H1 (cell line): ENCODE results near the gene C22orf39. TPM values are rescaled to one million over a fixed set of nuclear protein-coding genes. Genes with fewer than 3 reads are reported as not detected.

Experiments
- CTCF ChIA-PET: fragments of 300-600 bp; sonication (Branson Sonifier 250); formaldehyde crosslinking; loops from one replicate; lab custom pipeline; 2021; ENCODE audit not compliant: partially characterized antibody; lab: Charles Lee
- POLR2A ChIA-PET: fragments of 300-600 bp; sonication (Branson Sonifier 250); formaldehyde crosslinking; loops from one replicate; lab custom pipeline; 2021; ENCODE audit warnings: inconsistent platforms; ENCODE audit not compliant: partially characterized antibody; lab: Charles Lee
- DNase-seq, 2 experiments: peaks; one replicate each; pipeline versions ENCODE4 v3.0.0 to v3.0.0-alpha.2; 2010 to 2022; ENCODE audit warnings: low spot score in 2 of 2, low read depth in 1 of 2, mixed read lengths in 1 of 2
- FAIRE-seq: peaks from 2 replicates; lab custom pipeline; 2011; peaks lifted over from hg19 to GRCh38; lab: Jason Lieb, UNC
- H2AFZ ChIP-seq: 2 replicates; pipeline ENCODE4 v1.8.1; 2012; ENCODE audit warnings: low read length, inconsistent platforms
- H2AK5ac ChIP-seq: 2 replicates; pipeline ENCODE4 v1.6.1; 2013; ENCODE audit warnings: low read depth, low read length
- H2BK120ac ChIP-seq: replicated peaks from 2 replicates; pipeline ENCODE3; 2013; ENCODE audit warnings: low read depth, low read length, inconsistent platforms
- H2BK12ac ChIP-seq: 2 replicates; pipeline ENCODE4 v1.6.1; 2013; ENCODE audit warnings: low read depth, low read length
- H2BK15ac ChIP-seq: 2 replicates; pipeline ENCODE4 v1.6.1; 2013; ENCODE audit warnings: low read length
- H2BK20ac ChIP-seq: 2 replicates; pipeline ENCODE4 v1.6.1; 2013; ENCODE audit warnings: low read length
- H2BK5ac ChIP-seq: 2 replicates; pipeline ENCODE4 v1.6.1; 2013; ENCODE audit warnings: low read depth, low read length
- H3K14ac ChIP-seq: 2 replicates; pipeline ENCODE4 v1.6.1; 2013; ENCODE audit warnings: inconsistent platforms; ENCODE audit not compliant: insufficient read length
- H3K18ac ChIP-seq: 2 replicates; pipeline ENCODE4 v1.6.1; 2013; ENCODE audit warnings: low read length; ENCODE audit errors: extremely low read depth
- H3K23ac ChIP-seq: 2 replicates; pipeline ENCODE4 v1.6.1; 2013; ENCODE audit warnings: inconsistent platforms; ENCODE audit not compliant: insufficient read length
- H3K23me2 ChIP-seq: 2 replicates; pipeline ENCODE4 v1.6.1; 2013; ENCODE audit warnings: low read depth, low read length
- H3K27ac ChIP-seq: 2 replicates; pipeline ENCODE4 v1.6.1; 2011; ENCODE audit warnings: low read depth, low read length, inconsistent platforms
- H3K27me3 ChIP-seq, 4 experiments: replicated peaks in 1 of 4; 1 replicate in 1 of 4; 2 replicates in 3 of 4; pipeline versions ENCODE4 v1.6.1 to v1.8.1; 2011 to 2013; ENCODE audit warnings: low read length in 3 of 4, mild to moderate bottlenecking in 3 of 4, inconsistent platforms in 2 of 4, mixed read lengths in 2 of 4, moderate library complexity in 1 of 4; ENCODE audit not compliant: control insufficient read depth in 3 of 4, insufficient read depth in 3 of 4; ENCODE audit errors: extremely low read depth in 1 of 4
- H3K36me3 ChIP-seq, 4 experiments: 2 replicates each; pipeline versions ENCODE4 v1.6.1 to v1.8.1; 2011 to 2013; ENCODE audit warnings: mild to moderate bottlenecking in 4 of 4, low read length in 3 of 4, moderate library complexity in 2 of 4, control low read depth in 1 of 4, inconsistent platforms in 1 of 4; ENCODE audit not compliant: insufficient read depth in 4 of 4, control insufficient read depth in 2 of 4
- H3K4ac ChIP-seq: replicated peaks from 2 replicates; pipeline ENCODE3; 2013; ENCODE audit warnings: low read length, low read depth, mixed read lengths, inconsistent platforms; ENCODE audit not compliant: insufficient read length
- H3K4me1 ChIP-seq, 4 experiments: replicated peaks in 1 of 4; 1 replicate in 1 of 4; 2 replicates in 3 of 4; pipeline versions ENCODE4 v1.6.1 to v1.8.1; 2011 to 2013; ENCODE audit warnings: low read length in 3 of 4, inconsistent platforms in 2 of 4, mixed read lengths in 1 of 4; ENCODE audit not compliant: insufficient read depth in 4 of 4, control insufficient read depth in 3 of 4
- H3K4me2 ChIP-seq, 2 experiments: 2 replicates each; pipeline versions ENCODE4 v1.6.1 to v1.8.1; 2011 to 2013; ENCODE audit warnings: low read depth in 2 of 2, low read length in 2 of 2, control low read depth in 1 of 2, inconsistent platforms in 1 of 2, mild to moderate bottlenecking in 1 of 2; ENCODE audit not compliant: insufficient read depth in 1 of 2
- H3K4me3 ChIP-seq, 4 experiments: fragments of 200-600, 300-600 bp in 1 of 4; sonication (generic), shearing (Covaris generic), sonication (Bioruptor Twin) in 1 of 4; 2 replicates each; pipeline versions ENCODE4 v1.5.1 to v1.8.1; 2011 to 2016; ENCODE audit warnings: low read length in 4 of 4, low read depth in 3 of 4, control low read depth in 2 of 4, inconsistent platforms in 2 of 4, mild to moderate bottlenecking in 2 of 4, mixed read lengths in 1 of 4, moderate library complexity in 1 of 4; ENCODE audit not compliant: insufficient read depth in 2 of 4; ENCODE audit errors: extremely low read depth in 1 of 4
- H3K56ac ChIP-seq: replicated peaks from 2 replicates; pipeline ENCODE3; 2013; ENCODE audit warnings: low read depth, mild to moderate bottlenecking, mixed read lengths, low read length, inconsistent platforms; ENCODE audit not compliant: insufficient read length
- H3K79me1 ChIP-seq: 2 replicates; pipeline ENCODE4 v1.6.1; 2013; ENCODE audit warnings: low read depth, low read length, control low read depth
- H3K79me2 ChIP-seq, 2 experiments: 2 replicates each; pipeline versions ENCODE4 v1.6.1 to v1.8.1; 2012 to 2013; ENCODE audit warnings: low read length in 2 of 2, mild to moderate bottlenecking in 2 of 2, inconsistent platforms in 1 of 2; ENCODE audit not compliant: insufficient read depth in 2 of 2, control insufficient read depth in 1 of 2
- H3K9ac ChIP-seq, 4 experiments: replicated peaks in 1 of 4; 1 replicate in 1 of 4; 2 replicates in 3 of 4; pipeline versions ENCODE4 v1.6.1 to v1.8.1; 2011 to 2013; ENCODE audit warnings: low read depth in 3 of 4, low read length in 3 of 4, control low read depth in 2 of 4, mild to moderate bottlenecking in 2 of 4, moderate library complexity in 2 of 4, inconsistent platforms in 1 of 4; ENCODE audit errors: extremely low read depth in 1 of 4
- H3K9me3 ChIP-seq, 2 experiments: 2 replicates each; pipeline versions ENCODE4 v1.6.1 to v1.8.1; 2012 to 2013; ENCODE audit warnings: mild to moderate bottlenecking in 2 of 2, moderate library complexity in 2 of 2, control low read depth in 1 of 2, inconsistent platforms in 1 of 2, low read depth in 1 of 2, low read length in 1 of 2, mixed read lengths in 1 of 2; ENCODE audit not compliant: insufficient read depth in 2 of 2
- H4K20me1 ChIP-seq, 2 experiments: replicated peaks in 1 of 2; 2 replicates each; pipeline versions ENCODE3 to v1.8.1; 2011 to 2013; ENCODE audit warnings: inconsistent platforms in 2 of 2, low read length in 2 of 2, mild to moderate bottlenecking in 1 of 2; ENCODE audit not compliant: insufficient read depth in 2 of 2, control insufficient read depth in 1 of 2
- H4K5ac ChIP-seq: 2 replicates; pipeline ENCODE4 v1.6.1; 2013; ENCODE audit warnings: low read length, low read depth, mixed read lengths, inconsistent platforms; ENCODE audit not compliant: insufficient read length
- H4K8ac ChIP-seq: 2 replicates; pipeline ENCODE4 v1.8.0; 2013; ENCODE audit warnings: mild to moderate bottlenecking, moderate library complexity, low read length, inconsistent platforms; ENCODE audit not compliant: insufficient read depth; ENCODE audit errors: extremely low read depth
- H4K91ac ChIP-seq: replicated peaks from 2 replicates; pipeline ENCODE3; 2013; ENCODE audit warnings: low read length, mixed read lengths, inconsistent platforms; ENCODE audit not compliant: insufficient read length
- CBX5 ChIP-seq: fragments of 300-800, 300-1000 bp; sonication (generic); IDR thresholded peaks from 2 replicates; pipeline ENCODE4 v1.7.1; 2016; ENCODE audit warnings: antibody characterized with exemption, low read length, low read depth
- CTCF ChIP-seq, 3 experiments: IDR thresholded peaks; 1 replicate in 2 of 3; 2 replicates in 1 of 3; pipeline versions ENCODE4 v1.5.1 to v1.6.1; 2011; ENCODE audit warnings: low read length in 3 of 3, mild to moderate bottlenecking in 3 of 3, inconsistent platforms in 2 of 3, low read depth in 1 of 3, moderate library complexity in 1 of 3; ENCODE audit not compliant: insufficient read depth in 1 of 3; ENCODE audit errors: control extremely low read depth in 1 of 3
- HDAC2 ChIP-seq, 2 experiments: fragments of 300-600 bp in 1 of 2; sonication (generic) in 1 of 2; IDR thresholded peaks; 2 replicates each; pipeline ENCODE4 v1.6.1; 2011 to 2012; ENCODE audit warnings: low read depth in 2 of 2, low read length in 2 of 2, mild to moderate bottlenecking in 2 of 2, moderate library complexity in 2 of 2, borderline replicate concordance in 1 of 2, inconsistent platforms in 1 of 2
- POU5F1 ChIP-seq: IDR thresholded peaks from 2 replicates; pipeline ENCODE4 v1.6.1; 2011; ENCODE audit warnings: low read depth, mild to moderate bottlenecking, low read length, moderate library complexity
- RNF2 ChIP-seq: fragments of 200-900, 300-1000 bp; sonication (generic); IDR thresholded peaks from 2 replicates; pipeline ENCODE4 v1.7.1; 2016; ENCODE audit warnings: borderline replicate concordance, low read depth, mild to moderate bottlenecking, antibody characterized with exemption, low read length; ENCODE audit not compliant: poor library complexity, severe bottlenecking; ENCODE audit errors: missing control alignments
- RXRA ChIP-seq: IDR thresholded peaks from 2 replicates; pipeline ENCODE4 v1.6.1; 2011; ENCODE audit warnings: low read depth, mild to moderate bottlenecking, low read length, moderate library complexity; ENCODE audit not compliant: insufficient read depth
- SAP30 ChIP-seq: fragments of 300-600 bp; sonication (generic); IDR thresholded peaks from 2 replicates; pipeline ENCODE4 v1.7.1; 2012; ENCODE audit warnings: low read length, moderate library complexity, mild to moderate bottlenecking, inconsistent platforms; ENCODE audit not compliant: insufficient read depth, insufficient replicate concordance
- SRF ChIP-seq: IDR thresholded peaks from 2 replicates; pipeline ENCODE4 v1.6.1; 2011; ENCODE audit warnings: mild to moderate bottlenecking, low read depth, low read length, moderate library complexity
- TAF1 ChIP-seq: IDR thresholded peaks from 2 replicates; pipeline ENCODE4 v1.6.1; 2011; ENCODE audit warnings: mild to moderate bottlenecking, low read depth, low read length
- TBP ChIP-seq: IDR thresholded peaks from 2 replicates; pipeline ENCODE4 v1.6.1; 2011; ENCODE audit warnings: low read depth, low read length, improper control_type of control experiment
- TEAD4 ChIP-seq: IDR thresholded peaks from 2 replicates; pipeline ENCODE4 v1.6.1; 2012; ENCODE audit warnings: low read depth, low read length, inconsistent platforms, mixed read lengths
- WGBS, 2 experiments: shearing (Covaris generic) in 1 of 2; methylation state at CpG; one replicate each; pipeline versions ENCODE4 v1.1.6 to v1.1.7; 2013 to 2015; ENCODE audit warnings: low lambda C conversion rate in 2 of 2, mixed read lengths in 2 of 2, inconsistent platforms in 1 of 2, low coverage in 1 of 2, missing lambda C conversion rate in 1 of 2; ENCODE audit not compliant: insufficient replicate concordance in 2 of 2, insufficient coverage in 1 of 2, insufficient read length in 1 of 2; ENCODE audit errors: extremely low coverage in 1 of 2, missing lambda C conversion rate in 1 of 2; 5-methylcytosine and 5-hydroxymethylcytosine counted together
- polyA plus RNA-seq, 7 experiments: library from polyadenylated mRNA; depleted of rRNA in 3 of 7; stranded (reverse) in 5 of 7; unstranded in 2 of 7; fragments of >200 nt in 5 of 7; fragments of 200-250 nt in 2 of 7; gene quantifications; 1 replicate in 5 of 7; 2 replicates in 1 of 7; 4 replicates in 1 of 7; pipeline versions ENCODE4 v1.2.1 to v1.2.3, GENCODE V29; 2011 to 2013; ENCODE audit warnings: missing spikeins in 2 of 7, mixed read lengths in 2 of 7
- total RNA-seq: library from RNA; stranded (reverse); fragmentation: NEBNext Ultra II Directional; extraction: Animal tissue kit (Norgen Biotek cat#: 25700); gene quantifications from 2 replicates; pipeline ENCODE4 v1.2.1, GENCODE V29; 2021

C22orf39 gene
- total and polyA plus RNA-seq, 2 of the 8 experiments (the other 6 are each of a cell fraction or from before 2014, with no cell fraction given): 22.7 to 27.7 TPM

GRCh38 chr22:19400881-19401280, 46.6 kb downstream of the C22orf39 start:
- H3K23ac ChIP-seq: no peak overlapping the region
- no peak overlapping the region for H3K27ac ChIP-seq
- H3K18ac ChIP-seq: no peak overlapping the region
- FAIRE-seq: no peak
- peaks cover 9 to 37% (median 27%) of the 10 kb centered on the region in 4 experiments; a peak in 7 of 8 replicates for H3K36me3 ChIP-seq
- no peak overlapping the region for H4K5ac ChIP-seq
- no peaks in the 10 kb centered on the region for H3K79me1 ChIP-seq
- H2BK5ac ChIP-seq: no peak overlapping the region
- ChIA-PET CTCF (no interaction called here), POLR2A (interaction anchor here (1.2 kb wide), 1 partner anchor 79 kb away, joined by 3 read pairs; the partner anchor contains the start of gene CDC45)
- H3K4me2 ChIP-seq: no peak overlapping the region
- no peaks in the 10 kb centered on the region for H3K27me3 ChIP-seq
- no peak overlapping the region for H2AK5ac ChIP-seq
- no peak overlapping the region for H2BK20ac ChIP-seq
- H3K79me2 ChIP-seq: no peaks in the 10 kb centered on the region
- no peak overlapping the region for H3K4ac ChIP-seq
- H4K8ac ChIP-seq: no peak overlapping the region
- WGBS, 2 experiments: 81% methylated on average over 6 of the region's 6 CpGs; no CpG with 5 or more reads in 1 of the 2 experiments
- H2BK15ac ChIP-seq: no peak overlapping the region
- H2BK120ac ChIP-seq: no peak overlapping the region
- H2BK12ac ChIP-seq: no peak overlapping the region
- no peak overlapping the region for H2AFZ ChIP-seq
- no peak overlapping the region for H3K9ac ChIP-seq
- no peak for DNase-seq
- no peak overlapping the region for H4K91ac ChIP-seq
- H3K14ac ChIP-seq: no peak overlapping the region
- H3K23me2 ChIP-seq: no peaks in the 10 kb centered on the region
- H3K56ac ChIP-seq: no peak overlapping the region
- H3K9me3 ChIP-seq: no peaks in the 10 kb centered on the region
- no peak overlapping the region for H3K4me3 ChIP-seq
- H4K20me1 ChIP-seq: peaks cover 1 to 9% of the 10 kb centered on the region in 2 experiments
- H3K4me1 ChIP-seq: no peaks in the 10 kb centered on the region
- no peak for TF ChIP-seq SRF
- TF ChIP-seq CBX5: no peak
- no peak for TF ChIP-seq SAP30
- no peak for TF ChIP-seq TEAD4
- no peak for TF ChIP-seq TBP
- no peak for TF ChIP-seq RXRA
- TF ChIP-seq TAF1: no peak
- no peak for TF ChIP-seq RNF2
- no peak for TF ChIP-seq HDAC2 (IDR thresholded peaks at IDR 0.05; ENCODE audit: borderline replicate concordance in 1 of 2, low read depth in 2 of 2, low read length in 2 of 2)
- TF ChIP-seq POU5F1: no peak
- no peak for TF ChIP-seq CTCF (IDR thresholded peaks at IDR 0.05; ENCODE audit: control extremely low read depth in 1 of 3, insufficient read depth in 1 of 3, low read depth in 1 of 3, low read length in 3 of 3)
